SH-SY5Y (cell line): ENCODE measurements around the gene CACNG4.

Experiments used
- GATA2 ChIP-seq: IDR thresholded peaks from 2 replicates; pipeline ENCODE4 v1.6.1; 2011; ENCODE audit warnings: mild to moderate bottlenecking, low read depth, low read length
- GATA3 ChIP-seq: IDR thresholded peaks from 2 replicates; pipeline ENCODE4 v1.6.1; 2011; ENCODE audit warnings: low read depth, mild to moderate bottlenecking, low read length, moderate library complexity

- TF ChIP-seq GATA2: no peak
- TF ChIP-seq GATA3: no peak
Measured at GRCh38 chr17:66923886-66924285, 40.6 kb upstream of the CACNG4 start.
